ENCODE results near the gene LBHD2.

- TF ChIP-seq EZH2 (IDR thresholded peaks at IDR 0.05; ENCODE audit: low read depth, low read length, severe bottlenecking), result no peak
- no peak for TF ChIP-seq CTCF (IDR thresholded peaks at IDR 0.05; ENCODE audit: control extremely low read depth in 1 of 3, insufficient read depth in 1 of 3, low read depth in 1 of 3, low read length in 3 of 3)
- TF ChIP-seq ATF3 (IDR thresholded peaks at IDR 0.05; ENCODE audit: insufficient read depth, low read depth, low read length), result no peak
- no peak for TF ChIP-seq CHD2 (IDR thresholded peaks at IDR 0.05; ENCODE audit: low read length)
- no peak for TF ChIP-seq EGR1 (IDR thresholded peaks at IDR 0.05; ENCODE audit: borderline replicate concordance, low read depth, low read length)
- no peak for TF ChIP-seq YY1 (IDR thresholded peaks at IDR 0.05; ENCODE audit: low read depth, low read length)
- TF ChIP-seq KDM5A (IDR thresholded peaks at IDR 0.05; ENCODE audit: low read length), result no peak
- no peak for TF ChIP-seq EP300 (IDR thresholded peaks at IDR 0.05; ENCODE audit: borderline replicate concordance in 1 of 2, low read depth in 2 of 2, low read length in 2 of 2)
- no peak for TF ChIP-seq POLR2A (IDR thresholded peaks at IDR 0.05; ENCODE audit: control extremely low read depth in 1 of 2, low read depth in 2 of 2, low read length in 2 of 2)
Observed at GRCh38 chr14:103087343-103087835, 3.4 kb downstream of the LBHD2 start.
